ENCODE measurements around the gene TEX35.
"Not testable (repeated sequence)": the region's sequence is repeated elsewhere in the genome, so short reads cannot be mapped to it uniquely, and the experiment has no call there.

The TEX35 gene

DNA sequence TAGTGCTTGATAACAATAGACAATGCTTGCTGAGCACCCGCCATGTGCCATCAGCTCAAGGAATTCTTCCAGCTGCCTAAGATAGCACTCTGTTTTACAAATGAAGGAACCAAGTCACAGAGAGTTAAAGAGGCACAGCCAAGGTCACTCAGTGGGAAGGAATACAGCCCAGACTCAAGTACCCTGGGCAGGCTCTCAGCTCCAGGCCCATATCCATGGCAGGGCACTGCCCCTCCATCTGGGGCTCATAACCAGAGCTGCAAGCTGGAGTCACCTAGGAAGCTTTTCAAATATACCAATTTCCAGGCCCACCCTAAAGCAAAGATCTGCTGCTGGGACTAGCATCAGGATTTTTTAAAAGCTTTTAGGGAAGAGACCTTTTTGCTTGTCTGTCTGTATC is 17.8 kb upstream of the TEX35 start:
- DNase-seq, result no peak

DNA sequence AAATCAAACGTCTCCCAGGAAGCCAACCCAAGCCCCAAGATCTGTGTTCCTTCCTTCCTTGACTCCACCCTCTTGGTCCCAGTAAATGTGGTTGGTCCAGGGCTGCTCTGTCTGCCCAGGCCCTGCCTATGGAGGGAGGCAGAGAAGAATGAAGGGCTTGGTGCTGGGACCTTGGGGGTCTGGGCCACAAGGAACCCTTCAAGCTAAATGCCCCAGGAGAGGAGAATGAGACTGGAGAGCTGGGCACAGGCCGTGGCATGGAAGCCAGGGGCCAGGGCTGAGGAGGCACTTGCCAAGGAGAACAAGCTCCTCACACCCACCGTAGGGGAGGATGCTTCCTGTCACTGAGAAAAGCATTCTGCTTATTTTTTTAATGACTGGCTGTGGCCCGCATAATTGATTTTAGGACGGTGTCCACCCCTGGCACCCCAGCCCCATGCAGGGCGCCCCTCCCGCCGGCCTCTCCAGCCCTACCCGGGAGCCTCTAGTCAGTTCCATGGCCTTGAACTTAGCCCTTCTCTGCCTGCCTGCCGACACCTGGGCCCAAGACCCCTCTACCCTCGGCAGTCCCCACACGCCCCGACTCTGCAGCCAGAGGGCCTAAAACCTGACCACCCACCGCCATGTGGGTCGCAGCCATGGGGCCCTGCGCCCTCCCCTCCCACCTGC is 17.0 kb upstream of the TEX35 start:
- DNase-seq, result no peak

DNA sequence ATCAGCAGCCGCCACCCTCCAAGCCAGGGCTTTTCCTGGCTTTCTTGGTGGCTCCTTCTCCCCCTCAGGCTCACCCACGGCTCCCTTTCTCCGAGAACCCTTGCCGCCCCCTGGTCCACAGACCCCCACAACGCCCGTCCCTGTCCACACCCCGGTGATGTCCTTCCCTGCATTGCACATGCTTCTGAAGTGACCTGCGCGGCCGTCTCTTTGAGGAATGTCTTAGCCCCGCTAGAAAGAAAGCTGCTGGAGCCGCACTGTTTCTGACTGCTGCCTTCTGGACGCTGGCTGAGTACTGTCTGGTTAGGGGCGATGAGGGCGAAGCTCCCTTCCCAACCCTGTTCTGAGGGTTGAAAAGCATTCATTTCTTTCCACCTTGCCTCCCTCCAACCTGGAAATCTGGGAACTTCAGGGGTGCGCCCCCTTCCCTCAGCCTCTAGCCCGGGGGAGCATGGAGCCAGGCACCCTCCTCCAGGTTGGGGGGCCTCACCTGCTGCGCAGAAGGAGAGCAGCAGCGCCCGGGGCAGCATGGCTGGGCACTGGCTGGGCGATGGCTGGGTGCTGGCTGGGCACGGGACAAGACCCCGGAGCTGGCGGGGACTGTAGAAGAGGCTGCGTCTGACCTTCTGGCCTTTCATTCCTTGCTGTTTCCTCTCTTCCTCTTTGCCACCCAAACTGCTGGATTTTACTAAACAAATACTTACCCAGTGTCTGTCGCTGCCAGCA is 16.3 kb upstream of the TEX35 start, which contains the start of gene CLEC20A:
CLEC20A (minus strand) TSS at position 555 of the 726 bp plus-strand sequence; CDS start at position 530, 25 bp downstream.
- no peak for DNase-seq

DNA sequence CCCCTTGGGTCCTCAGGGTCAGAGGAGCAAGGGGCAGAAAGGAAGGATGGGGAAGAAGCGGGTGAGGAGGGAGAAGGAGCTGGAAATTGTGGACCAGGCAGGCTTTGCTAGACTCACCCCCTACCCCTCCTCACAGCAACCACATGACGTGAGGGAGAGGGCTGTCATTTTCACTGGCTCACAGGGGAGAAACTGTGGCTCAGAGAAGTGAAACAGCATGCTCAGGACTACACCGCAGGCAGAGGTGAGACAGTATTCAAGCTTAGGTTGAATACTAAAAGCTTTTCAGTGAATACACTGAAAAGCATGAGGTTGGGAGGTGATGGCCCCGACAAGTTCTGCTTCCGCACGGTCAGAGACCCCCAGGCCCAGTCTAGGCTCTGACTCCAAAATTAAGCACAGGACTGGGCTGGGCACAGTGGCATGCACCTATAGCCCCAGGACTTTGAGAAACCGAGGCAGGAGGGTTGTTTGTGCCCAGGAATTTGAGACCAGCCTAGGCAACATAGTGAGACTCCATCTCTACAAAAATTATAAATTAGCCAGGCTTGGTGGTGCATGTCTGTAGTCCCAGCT is 14.9 kb upstream of the TEX35 start:
- DNase-seq, result no peak

DNA sequence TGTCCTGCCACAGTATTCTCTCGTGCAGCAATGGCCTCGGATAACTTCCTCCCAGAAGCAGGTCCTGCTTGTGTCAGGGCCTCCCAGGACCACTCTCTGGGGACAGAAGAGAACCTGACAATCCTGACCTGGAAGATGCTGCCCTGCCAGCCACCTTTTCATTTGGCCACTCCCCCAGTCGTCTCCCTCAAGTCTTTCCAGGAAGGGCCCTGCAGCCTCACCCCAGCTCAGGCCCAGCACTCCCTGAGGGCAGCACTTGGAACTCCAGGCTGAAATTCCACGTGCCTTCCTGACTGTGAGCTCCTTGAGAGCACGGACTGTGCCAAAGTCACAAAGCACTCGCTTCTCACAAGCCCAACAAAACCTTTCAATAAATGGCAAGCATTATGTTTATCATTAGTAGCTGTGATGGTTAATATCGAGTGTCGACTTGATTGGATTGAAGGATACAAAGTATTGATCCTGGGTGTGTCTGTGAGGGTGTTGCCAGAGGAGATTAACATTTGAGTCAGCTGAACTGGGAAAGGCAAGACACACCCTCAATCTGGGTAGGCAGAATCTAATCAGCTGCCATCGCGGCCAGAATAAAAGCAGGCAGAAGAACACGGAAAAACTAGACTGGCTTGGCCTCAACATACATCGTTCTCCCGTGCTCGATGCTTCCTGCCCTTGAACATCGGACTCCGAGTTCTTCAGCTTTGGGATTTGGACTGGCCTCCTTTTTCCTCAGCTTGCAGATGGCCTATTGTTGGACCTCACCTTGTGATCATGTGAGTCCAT is 13.8 kb upstream of the TEX35 start:
- DNase-seq, result no peak

DNA sequence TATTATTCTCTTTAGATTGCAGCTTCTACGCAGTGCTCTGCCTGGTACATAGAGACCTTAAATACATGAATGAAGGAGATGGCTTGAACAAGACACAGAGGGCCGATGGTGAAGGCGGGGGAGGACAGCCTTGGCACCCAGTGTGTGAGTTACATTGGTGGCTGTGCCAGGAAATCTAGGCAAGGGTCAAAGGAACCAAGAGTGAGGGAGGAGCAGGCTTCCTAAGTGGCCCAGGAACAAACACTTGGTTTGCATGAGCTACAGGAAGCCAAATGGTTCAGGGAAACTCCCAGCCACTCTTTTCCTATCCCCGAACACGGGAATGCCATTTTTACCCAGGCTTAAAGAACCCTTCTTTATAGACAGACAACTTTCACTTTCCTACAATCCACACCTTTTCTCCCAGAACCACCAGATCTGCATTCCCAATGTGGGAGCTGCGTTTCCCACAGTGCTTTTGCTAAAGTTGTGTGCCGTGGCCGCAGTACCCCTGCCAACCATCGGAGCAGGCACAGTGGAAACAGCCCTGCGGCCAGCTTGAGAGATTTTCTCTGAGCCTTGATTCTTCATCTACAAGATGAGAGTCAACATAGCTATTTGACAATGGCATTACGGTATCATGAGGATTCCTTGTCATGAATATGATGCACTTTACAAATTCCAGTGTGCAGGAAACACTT is 12.7 kb upstream of the TEX35 start:
- DNase-seq, result no peak

DNA sequence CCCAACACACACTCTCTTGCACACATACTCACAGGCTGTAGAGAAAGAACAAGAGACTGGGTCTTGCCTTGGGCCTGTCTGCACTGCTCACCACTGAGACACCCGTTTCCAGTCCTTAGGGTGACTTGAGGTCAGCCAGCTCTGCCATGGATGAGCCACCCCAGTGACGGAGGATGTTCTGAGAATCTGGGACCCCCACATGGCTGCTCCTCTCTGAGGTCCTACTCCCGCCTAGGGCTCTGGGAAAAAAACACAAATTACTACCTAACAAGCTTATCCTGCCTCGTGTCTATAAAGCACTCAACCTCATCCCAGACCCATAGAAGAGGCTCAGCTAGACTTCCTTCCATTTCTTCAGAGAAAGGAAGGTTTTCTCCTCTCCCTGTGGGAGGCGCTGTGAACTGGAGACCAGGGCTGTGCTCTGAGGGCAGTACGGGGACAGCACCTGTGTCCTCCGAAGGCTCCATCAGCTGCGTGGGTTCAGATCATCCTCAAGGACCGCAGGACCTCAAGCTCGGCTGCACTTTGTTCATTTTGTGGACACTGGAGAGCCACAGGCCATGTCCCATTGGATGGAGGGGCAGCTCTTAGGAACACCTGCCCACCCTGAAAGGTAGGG is 11.9 kb upstream of the TEX35 start:
- no peak for DNase-seq

DNA sequence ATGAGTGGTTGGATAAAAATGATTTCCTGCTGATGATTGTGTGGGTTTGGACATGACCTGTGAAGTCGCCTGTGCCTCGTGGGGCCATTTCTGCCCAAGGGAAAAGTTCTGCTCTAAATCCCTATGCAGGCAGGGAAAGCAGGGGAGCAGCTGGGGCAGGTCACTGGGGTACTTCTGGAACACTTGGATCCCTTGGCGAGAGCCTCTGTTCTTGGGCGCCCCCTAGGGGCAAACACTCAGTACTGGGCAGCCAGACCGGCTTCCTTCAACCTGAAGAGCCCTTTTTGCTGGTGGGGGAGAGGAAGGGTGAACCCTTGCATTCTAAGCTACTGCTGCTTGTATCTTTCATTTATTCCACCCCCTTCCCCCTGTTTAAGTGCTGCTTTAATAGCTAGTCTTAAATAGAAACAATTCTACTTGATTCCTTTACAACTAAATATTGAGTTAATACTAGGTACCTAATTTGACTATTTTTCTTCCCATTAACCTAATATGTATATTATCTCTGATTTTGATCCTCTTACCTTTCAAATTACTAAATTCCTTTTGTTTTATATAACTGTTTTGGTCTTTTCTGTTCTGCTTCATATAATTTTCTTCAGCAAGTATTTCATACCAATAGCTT is 11.1 kb upstream of the TEX35 start:
- DNase-seq, result peak; percentile 87

DNA sequence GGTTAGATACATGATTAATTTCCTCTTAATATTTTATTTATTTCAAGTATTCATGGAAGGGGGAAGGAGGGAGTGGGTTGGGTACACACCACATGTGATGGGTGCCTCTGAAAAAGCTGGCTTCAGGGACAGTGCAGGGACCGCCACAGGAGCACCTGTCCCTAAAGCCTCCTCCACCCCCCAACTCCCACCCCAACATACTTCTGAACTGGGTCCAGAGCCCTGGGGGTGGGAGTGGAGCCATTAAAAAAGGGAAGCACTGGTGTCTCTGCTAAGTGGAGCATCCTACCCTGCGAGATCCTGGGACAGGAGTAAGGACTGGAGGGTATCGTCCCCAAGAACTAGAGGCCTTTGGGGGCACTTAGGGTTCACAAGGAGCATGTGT is 10.6 kb upstream of the TEX35 start:
- DNase-seq, result no peak

DNA sequence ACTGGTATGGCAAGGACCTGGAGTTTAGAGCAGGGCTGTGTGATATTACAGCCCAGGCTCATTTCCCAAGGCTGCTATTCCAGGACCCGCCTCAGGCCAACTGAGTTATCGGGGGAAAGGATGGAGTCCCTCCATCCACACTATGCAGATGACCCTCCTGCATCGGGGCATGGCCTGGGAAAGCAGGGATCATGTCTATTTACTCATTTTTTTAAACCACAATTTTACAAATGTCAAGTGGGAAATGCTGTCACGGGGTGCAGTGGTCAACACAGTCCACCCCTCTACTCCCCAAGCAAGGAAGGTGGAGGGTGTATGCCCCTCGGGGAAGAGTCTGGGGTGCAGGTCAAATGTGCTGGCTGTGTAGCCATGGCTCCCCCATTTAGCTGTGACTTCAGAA is 10.1 kb upstream of the TEX35 start:
- no peak for DNase-seq

DNA sequence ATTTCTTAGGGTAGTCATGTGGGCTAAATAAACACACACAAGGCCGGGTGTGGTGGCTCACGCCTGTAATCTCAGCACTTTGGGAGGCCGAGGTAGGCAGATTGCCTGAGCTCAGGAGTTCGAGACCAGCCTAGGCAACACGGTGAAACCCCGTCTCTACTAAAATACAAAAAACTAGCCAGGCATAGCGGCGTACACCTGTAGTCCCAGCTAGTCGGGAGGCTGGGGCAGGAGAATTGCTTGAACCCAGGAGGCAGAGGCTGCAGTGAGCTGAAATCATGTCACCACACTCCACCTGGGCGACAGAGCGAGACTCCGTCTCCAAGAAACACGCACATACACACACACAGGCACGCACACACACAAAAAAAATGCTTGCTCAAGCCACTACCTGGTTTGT is 9.6 kb upstream of the TEX35 start:
- not testable (repeated sequence) for DNase-seq

DNA sequence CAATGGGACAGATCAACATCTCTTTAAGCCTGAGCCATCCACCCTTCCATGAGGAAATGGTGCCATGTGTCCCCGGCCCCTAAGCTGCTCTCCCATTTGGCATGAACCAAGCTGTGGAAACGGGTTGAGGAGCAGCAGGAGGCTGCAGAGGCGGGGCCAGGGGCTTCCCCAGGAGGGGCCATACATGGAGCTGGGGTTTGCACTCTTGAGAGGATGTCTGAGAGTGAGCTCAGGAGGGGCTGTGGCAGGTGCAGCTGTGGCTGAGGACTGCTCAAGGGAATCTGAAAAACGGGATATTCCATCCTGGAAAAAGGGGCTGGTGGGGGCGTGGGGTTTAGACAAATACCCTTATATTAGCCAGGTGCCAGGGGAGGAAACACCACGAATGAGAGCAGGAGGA is 9.1 kb upstream of the TEX35 start:
- DNase-seq, result no peak

DNA sequence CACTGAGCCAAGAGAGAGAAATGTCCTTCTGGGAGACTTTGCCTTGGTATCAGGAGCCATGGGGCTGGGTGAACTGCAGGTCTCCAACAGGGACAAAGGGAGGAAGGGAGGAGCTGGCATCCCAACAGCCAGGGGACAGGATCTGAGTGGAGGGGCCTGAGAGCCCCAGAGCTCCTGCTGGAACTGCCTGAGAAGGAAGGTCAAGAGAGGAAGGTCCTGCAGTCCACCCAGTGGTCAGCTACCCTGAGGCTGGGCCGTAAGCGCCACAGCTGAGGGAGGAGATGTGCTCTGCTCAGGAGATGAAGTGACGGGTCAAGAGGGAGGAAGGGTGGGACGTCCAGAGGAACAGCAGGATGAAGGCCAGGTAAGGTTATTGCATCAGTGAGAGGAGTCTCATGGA is 8.6 kb upstream of the TEX35 start:
- no peak for DNase-seq

DNA sequence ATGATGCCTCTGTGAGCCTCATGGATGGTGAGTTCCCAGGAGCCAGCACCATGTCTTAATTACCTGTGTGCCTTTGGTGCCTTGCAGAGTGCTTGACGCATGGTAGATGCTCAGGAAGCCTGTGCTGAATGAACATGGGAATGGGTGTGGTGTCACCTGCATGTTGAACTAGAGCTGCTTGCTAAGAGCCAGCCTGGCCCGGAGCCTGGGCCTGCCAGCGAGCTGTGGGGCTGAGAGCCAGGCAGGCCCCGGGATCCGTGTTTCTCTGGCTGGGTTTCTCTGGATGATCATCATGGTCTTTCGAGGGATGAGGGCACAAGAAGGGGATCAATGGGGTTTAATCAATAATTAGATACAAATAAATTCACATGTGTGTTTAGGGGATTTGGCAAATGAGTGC is 6.7 kb upstream of the TEX35 start:
- no peak for DNase-seq

DNA sequence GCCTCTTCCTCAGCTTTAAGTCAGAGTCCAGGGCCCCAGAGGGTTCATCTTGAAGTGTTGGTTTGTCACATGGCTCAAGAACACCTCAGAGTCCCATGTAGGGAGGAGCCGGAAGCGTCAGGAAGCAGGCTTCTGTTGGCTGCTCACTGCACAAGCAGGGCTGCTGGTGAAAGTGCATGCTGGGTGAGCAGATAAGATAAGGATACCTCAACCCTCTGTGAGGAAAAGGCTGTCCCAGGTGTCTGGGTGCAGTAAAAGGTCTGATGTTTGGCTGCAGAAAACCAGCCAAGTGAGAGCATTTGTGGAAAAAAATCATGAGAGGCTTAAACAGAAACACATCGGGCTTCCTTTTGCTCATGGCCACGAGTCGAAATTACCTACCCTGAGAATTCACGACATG is 6.2 kb upstream of the TEX35 start:
- no peak for DNase-seq

DNA sequence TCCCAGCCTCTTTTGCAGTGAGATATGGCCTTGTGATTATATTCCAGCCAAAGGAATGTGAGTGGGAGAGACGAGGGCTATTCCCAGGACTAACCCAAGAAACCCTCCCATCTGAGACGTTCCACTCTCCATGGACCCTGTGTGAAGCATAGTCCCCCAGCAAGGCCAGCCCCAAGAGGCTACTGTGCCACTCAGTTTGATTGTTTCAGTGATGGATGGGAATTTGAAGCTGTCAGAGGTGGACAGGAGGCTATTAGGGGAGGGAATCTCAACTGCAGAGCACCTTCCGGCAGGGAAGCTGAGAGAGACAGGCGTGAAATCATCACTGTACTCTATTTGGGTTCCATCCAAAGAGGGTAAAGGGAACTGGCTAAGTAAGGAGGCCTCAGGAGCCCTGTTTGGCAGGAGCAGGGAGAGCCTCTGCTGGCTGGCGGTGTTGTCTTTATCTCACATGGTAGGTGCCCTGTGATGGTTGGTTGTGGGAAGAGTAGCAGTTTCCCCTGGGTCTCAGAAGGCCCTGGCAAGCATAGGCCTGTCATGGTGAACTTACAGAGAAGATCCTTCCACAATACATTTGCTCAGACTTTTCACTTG is 3.4 kb upstream of the TEX35 start:
- no peak for DNase-seq

DNA sequence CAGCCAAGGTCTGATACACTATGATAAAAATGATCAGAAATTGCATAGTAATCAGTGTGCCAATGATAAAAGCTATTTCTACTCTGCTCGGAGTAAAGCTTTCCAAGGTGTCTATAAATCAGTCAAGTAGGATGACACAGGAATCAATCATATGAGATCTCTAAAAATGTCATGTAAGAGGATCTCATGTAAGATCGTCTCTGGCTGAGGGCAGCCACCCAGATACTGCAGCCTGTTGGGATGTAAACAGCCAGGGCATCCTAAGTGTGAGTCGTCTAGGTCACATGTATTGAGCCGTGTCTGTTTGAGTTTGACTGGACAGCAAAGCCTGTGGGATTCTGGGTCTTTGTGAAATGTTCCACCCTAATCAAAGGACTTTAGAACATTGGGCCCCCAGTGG is 2.8 kb upstream of the TEX35 start:
- DNase-seq, result no peak

DNA sequence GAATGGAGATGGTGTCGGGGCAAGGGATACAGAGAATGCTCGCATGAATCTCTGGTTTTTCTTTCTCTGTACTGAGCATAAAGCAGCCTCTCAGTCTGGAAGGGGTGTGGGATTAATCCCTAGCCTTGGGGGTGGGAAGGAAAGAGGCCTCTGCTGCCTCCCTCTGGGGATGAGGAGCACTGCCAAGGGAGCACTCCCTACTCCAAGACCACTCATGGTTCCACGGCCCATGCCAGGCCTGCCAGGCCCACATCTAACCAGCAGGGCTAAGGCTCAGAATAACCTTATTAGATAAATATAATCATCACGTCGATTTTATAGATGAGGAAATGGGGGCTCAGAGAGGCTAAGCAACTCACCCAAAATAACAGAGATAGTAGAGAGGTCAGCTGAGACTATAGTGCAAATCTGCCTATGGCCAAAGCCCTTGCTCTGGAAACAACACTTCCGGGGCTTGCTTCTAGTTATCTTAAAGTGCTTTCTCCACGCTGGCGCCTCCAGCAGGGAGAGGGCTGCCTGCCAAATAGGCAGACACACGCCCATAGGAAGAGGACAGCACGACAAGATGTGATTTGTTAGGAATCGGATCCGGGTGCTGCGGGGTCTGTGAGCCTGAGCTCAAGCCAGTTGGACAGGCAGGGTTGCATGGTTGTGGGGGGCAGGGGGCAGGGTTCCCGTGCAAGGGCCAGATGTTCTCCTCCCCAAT is 522 bp downstream of the TEX35 start:
- DNase-seq, result no peak

DNA sequence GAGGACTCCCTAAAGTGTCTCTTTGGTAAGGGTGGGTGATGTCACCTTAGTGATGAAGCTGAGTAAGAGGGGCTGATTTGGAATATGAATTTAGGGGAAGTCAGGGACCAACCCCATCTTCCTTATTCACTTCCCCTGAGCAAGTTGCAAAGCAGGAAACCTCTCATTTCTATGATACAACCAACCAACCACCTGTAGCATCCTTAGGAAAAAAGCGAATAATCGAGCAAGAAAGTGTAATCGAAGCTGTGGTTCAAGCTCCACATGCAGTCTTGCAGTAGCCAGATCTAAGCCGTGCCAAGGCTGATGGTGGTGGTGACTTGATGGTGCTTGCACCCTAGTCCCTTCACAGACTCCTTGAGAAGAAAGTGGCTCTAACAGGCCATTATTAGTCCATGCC is 3.2 kb downstream of the TEX35 start:
- DNase-seq, result no peak

DNA sequence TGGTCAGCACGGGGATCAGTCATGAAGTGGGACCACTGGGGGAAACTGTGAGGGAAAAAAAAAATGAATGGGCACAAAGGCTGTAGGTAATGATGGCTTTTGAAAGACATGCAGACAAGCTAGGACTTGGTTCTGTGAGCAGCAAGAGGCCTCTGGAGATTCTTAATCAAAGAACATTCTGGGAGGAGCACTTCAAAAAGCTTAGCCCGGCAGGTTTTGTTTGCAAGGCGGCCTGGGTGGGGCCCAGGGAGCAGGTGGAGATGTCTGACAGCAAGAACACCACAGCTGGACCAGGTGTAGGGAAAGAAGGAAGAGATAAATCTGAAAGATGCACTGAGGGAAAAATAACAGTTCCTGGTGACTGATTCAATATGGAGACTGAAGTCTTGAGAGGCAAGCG is 6.0 kb downstream of the TEX35 start:
- no peak for DNase-seq

DNA sequence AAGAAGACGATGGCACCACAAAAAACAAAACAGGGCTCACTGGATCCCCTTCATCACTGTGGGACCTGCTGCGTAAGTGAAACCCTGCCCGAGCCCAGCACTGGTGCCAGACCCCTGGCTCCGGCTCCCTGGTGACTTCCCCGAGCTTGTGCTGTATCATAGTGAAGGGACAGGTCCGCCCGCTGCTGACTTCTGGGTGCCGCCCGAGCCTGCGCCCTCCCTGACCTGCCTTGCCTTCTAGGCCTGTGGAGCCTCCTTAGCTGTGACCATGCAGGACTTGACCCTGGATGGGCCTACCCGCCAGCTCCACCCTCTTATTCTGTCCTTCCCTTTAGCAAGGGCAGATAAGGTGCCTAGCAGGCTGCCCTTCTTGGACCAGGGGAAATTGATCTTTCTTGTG is 7.9 kb downstream of the TEX35 start:
- no peak for DNase-seq

All from eye (tissue), 1 donor.